OCI-LY1 (cell line): ENCODE data around the gene ALDH1B1.

Experiments used
- H2AFZ ChIP-seq: fragments of 200-600 bp; sonication (generic), shearing (Covaris generic); 2 replicates; pipeline ENCODE4 v1.6.0; 2014; ENCODE audit warnings: antibody characterized with exemption, mild to moderate bottlenecking, low read length
- H3F3A ChIP-seq: fragments of 200-600 bp; sonication (generic), shearing (Covaris generic); 2 replicates; pipeline ENCODE4 v1.6.0; 2014; ENCODE audit warnings: mild to moderate bottlenecking, antibody characterized with exemption, low read length, moderate library complexity; ENCODE audit not compliant: insufficient read depth
- H3K27ac ChIP-seq: fragments of 200-600 bp; sonication (generic); 2 replicates; pipeline ENCODE4 v1.5.1; 2014; ENCODE audit warnings: low read length, mixed run types, mild to moderate bottlenecking, low read depth; ENCODE audit not compliant: poor library complexity, severe bottlenecking
- H3K27me3 ChIP-seq: fragments of 200-600 bp; sonication (generic); 2 replicates; pipeline ENCODE4 v1.6.0; 2014; ENCODE audit warnings: antibody characterized with exemption, mild to moderate bottlenecking, low read length, moderate library complexity; ENCODE audit not compliant: insufficient read depth
- H3K36me3 ChIP-seq: fragments of 200-600 bp; sonication (generic); 2 replicates; pipeline ENCODE4 v1.6.1; 2014; ENCODE audit warnings: mild to moderate bottlenecking, antibody characterized with exemption, low read length, moderate library complexity, mixed read lengths; ENCODE audit not compliant: insufficient read depth
- H3K4me1 ChIP-seq: fragments of 200-600 bp; sonication (generic); 2 replicates; pipeline ENCODE4 v1.5.1; 2014; ENCODE audit warnings: mild to moderate bottlenecking, low read length, moderate library complexity; ENCODE audit not compliant: insufficient read depth, severe bottlenecking
- H3K4me2 ChIP-seq: fragments of 200-600 bp; sonication (generic), shearing (Covaris generic); 2 replicates; pipeline ENCODE4 v1.6.1; 2014; ENCODE audit warnings: low read length
- H3K4me3 ChIP-seq: fragments of 200-600 bp; sonication (generic); 2 replicates; pipeline ENCODE4 v1.5.1; 2014; ENCODE audit warnings: low read length, low read depth, mild to moderate bottlenecking, mixed read lengths; ENCODE audit not compliant: poor library complexity, severe bottlenecking
- H3K79me2 ChIP-seq: fragments of 200-600 bp; shearing (Covaris generic); 2 replicates; pipeline ENCODE4 v1.6.1; 2016; ENCODE audit warnings: mixed run types, low read length, mixed read lengths; ENCODE audit not compliant: insufficient read depth
- H3K9ac ChIP-seq: fragments of 200-600 bp; sonication (generic), shearing (Covaris generic); 2 replicates; pipeline ENCODE4 v1.6.1; 2014; ENCODE audit warnings: mild to moderate bottlenecking, low read length, mixed read lengths
- H3K9me2 ChIP-seq: fragments of 200-600 bp; sonication (generic), shearing (Covaris generic); 2 replicates; pipeline ENCODE4 v1.6.1; 2014; ENCODE audit warnings: low read depth, mild to moderate bottlenecking, low read length, mixed read lengths
- H3K9me3 ChIP-seq: fragments of 200-600 bp; shearing (Covaris generic); 2 replicates; pipeline ENCODE4 v1.6.1; 2014; ENCODE audit warnings: low read length, mixed read lengths
- H4K20me1 ChIP-seq: fragments of 200-600 bp; sonication (generic), shearing (Covaris generic); 2 replicates; pipeline ENCODE4 v1.6.0; 2016; ENCODE audit warnings: mild to moderate bottlenecking, low read length; ENCODE audit not compliant: insufficient read depth
- EZH2 ChIP-seq: fragments of 200-600 bp; sonication (generic), shearing (Covaris generic); IDR thresholded peaks from 2 replicates; pipeline ENCODE4 v1.8.0; 2017; ENCODE audit warnings: borderline replicate concordance, mixed run types, mild to moderate bottlenecking, antibody characterized with exemption, low read length, moderate library complexity, mixed read lengths
- TF ChIP-seq, protein P1 (sequence below): fragments of 200-600 bp; sonication (generic), shearing (Covaris generic); IDR thresholded peaks from 2 replicates; pipeline ENCODE4 v1.5.1; 2017; ENCODE audit warnings: mild to moderate bottlenecking, antibody characterized with exemption, low read length, moderate library complexity, mixed read lengths

Gene ALDH1B1

GRCh38 chr9:38421498-38422211 is 29.2 kb downstream of the ALDH1B1 start:
- no peak overlapping the region for H3K4me3 ChIP-seq
- H3K9me3 ChIP-seq: no peaks in the 10 kb centered on the region
- no peaks in the 10 kb centered on the region for H4K20me1 ChIP-seq
- H2AFZ ChIP-seq: no peak overlapping the region
- no peak overlapping the region for H3K27ac ChIP-seq
- H3K27me3 ChIP-seq: no peaks in the 10 kb centered on the region; the same call in 1 of the 2 replicates
- no peak overlapping the region for H3K4me2 ChIP-seq
- TF ChIP-seq, protein P1, sequence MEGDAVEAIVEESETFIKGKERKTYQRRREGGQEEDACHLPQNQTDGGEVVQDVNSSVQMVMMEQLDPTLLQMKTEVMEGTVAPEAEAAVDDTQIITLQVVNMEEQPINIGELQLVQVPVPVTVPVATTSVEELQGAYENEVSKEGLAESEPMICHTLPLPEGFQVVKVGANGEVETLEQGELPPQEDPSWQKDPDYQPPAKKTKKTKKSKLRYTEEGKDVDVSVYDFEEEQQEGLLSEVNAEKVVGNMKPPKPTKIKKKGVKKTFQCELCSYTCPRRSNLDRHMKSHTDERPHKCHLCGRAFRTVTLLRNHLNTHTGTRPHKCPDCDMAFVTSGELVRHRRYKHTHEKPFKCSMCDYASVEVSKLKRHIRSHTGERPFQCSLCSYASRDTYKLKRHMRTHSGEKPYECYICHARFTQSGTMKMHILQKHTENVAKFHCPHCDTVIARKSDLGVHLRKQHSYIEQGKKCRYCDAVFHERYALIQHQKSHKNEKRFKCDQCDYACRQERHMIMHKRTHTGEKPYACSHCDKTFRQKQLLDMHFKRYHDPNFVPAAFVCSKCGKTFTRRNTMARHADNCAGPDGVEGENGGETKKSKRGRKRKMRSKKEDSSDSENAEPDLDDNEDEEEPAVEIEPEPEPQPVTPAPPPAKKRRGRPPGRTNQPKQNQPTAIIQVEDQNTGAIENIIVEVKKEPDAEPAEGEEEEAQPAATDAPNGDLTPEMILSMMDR: no peak
- TF ChIP-seq EZH2: no peak
- H3K9ac ChIP-seq: no peak overlapping the region
- no peaks in the 10 kb centered on the region for H3K79me2 ChIP-seq
- H3K4me1 ChIP-seq: no peaks in the 10 kb centered on the region
- no peaks in the 10 kb centered on the region for H3K9me2 ChIP-seq
- no peaks in the 10 kb centered on the region for H3K36me3 ChIP-seq
- no peaks in the 10 kb centered on the region for H3F3A ChIP-seq

DNA sequence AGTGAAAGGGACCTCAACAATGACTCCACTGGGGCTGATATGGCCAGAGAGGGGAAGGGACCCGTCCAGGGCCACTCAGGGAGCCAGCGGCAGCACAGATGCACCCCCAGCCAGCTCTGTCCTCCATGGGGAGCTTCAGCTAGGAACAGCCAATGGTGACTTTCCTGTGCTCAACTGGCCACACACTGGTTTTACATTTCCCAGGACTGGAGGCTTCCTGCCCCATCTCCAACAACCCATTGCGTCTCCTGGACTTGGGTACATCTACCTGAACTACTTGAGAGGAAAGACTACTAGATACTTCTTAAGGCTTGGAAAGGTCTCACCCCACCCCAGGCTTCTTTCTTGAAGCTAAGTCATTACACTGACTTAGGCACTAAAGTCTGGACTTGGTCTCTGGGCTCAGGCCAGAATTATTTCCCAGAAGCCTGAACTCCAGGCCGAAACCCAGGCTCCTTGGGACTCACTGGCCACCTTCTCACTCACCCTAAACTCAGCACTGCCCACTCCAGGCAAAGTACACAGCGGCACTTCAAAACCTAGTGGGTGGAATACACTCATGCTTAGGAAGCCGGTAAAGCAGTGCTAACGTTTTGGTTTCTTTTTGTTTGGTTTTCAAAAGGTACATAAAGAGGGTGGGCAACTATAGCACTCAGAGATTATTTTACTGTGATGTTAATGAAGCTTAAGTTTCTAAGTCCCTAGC is 30.2 kb downstream of the ALDH1B1 start:
- no peak overlapping the region for H3K9ac ChIP-seq
- no peak overlapping the region for H3K27ac ChIP-seq
- no peaks in the 10 kb centered on the region for H4K20me1 ChIP-seq
- TF ChIP-seq EZH2: no peak
- TF ChIP-seq, protein P1: no peak
- H3K4me1 ChIP-seq: no peaks in the 10 kb centered on the region
- H3K79me2 ChIP-seq: no peaks in the 10 kb centered on the region
- no peak overlapping the region for H3K4me3 ChIP-seq
- no peaks in the 10 kb centered on the region; the same call in 1 of the 2 replicates for H3K27me3 ChIP-seq
- H3K9me2 ChIP-seq: no peaks in the 10 kb centered on the region
- H3F3A ChIP-seq: no peaks in the 10 kb centered on the region
- H3K36me3 ChIP-seq: no peaks in the 10 kb centered on the region
- H3K9me3 ChIP-seq: no peaks in the 10 kb centered on the region
- no peak overlapping the region for H3K4me2 ChIP-seq
- H2AFZ ChIP-seq: no peak overlapping the region

- no peak overlapping the region for H3K27ac ChIP-seq
- H3K9ac ChIP-seq: no peak overlapping the region
- no peaks in the 10 kb centered on the region for H4K20me1 ChIP-seq
- H3K4me3 ChIP-seq: no peak overlapping the region
- H3K9me2 ChIP-seq: no peaks in the 10 kb centered on the region
- H3K79me2 ChIP-seq: no peaks in the 10 kb centered on the region
- H3K4me1 ChIP-seq: no peaks in the 10 kb centered on the region
- H2AFZ ChIP-seq: no peak overlapping the region
- no peaks in the 10 kb centered on the region; the same call in 1 of the 2 replicates for H3K27me3 ChIP-seq
- H3K9me3 ChIP-seq: no peaks in the 10 kb centered on the region
- H3F3A ChIP-seq: no peaks in the 10 kb centered on the region
- no peaks in the 10 kb centered on the region for H3K36me3 ChIP-seq
- TF ChIP-seq, protein P1: no peak
- no peak for TF ChIP-seq EZH2
- H3K4me2 ChIP-seq: no peak overlapping the region
Measured at GRCh38 chr9:38423273-38423972, 30.9 kb downstream of the ALDH1B1 start.
